ENCODE measurements around the gene NUCB2. TPM values are rescaled to one million over a fixed set of nuclear protein-coding genes. Genes with fewer than 3 reads are reported as not detected.

Gene NUCB2
- total and polyA plus RNA-seq, 2 of the 13 experiments (the other 11 are each of a cell fraction or from before 2014, with no cell fraction given), result 54.2 to 82.4 TPM

GRCh38 chr11:17276236-17277023 is at the start of gene NUCB2 (continued):
- TF ChIP-seq ZNF484 (CRISPR knock-in tag; IDR thresholded peaks at IDR 0.05; ENCODE audit: borderline replicate concordance, low read depth) (no peak), SMC3 (IDR thresholded peaks at IDR 0.05; ENCODE audit: low read length) (no peak), KDM5B (CRISPR knock-in tag; IDR thresholded peaks at IDR 0.05; ENCODE audit: borderline replicate concordance) (peak; percentile 67; the same call in 1 of the 2 replicates), ZNF883 (CRISPR knock-in tag; IDR thresholded peaks at IDR 0.05; ENCODE audit: not compliant biosample characterization) (peak; percentile 93), ZNF503 (CRISPR knock-in tag; IDR thresholded peaks at IDR 0.05) (no peak), TOPORS (CRISPR knock-in tag; IDR thresholded peaks at IDR 0.05) (no peak), SMAD9 (CRISPR knock-in tag; IDR thresholded peaks at IDR 0.05) (no peak; the same call in 1 of the 2 replicates), ISL2 (CRISPR knock-in tag; IDR thresholded peaks at IDR 0.05) (no peak), TBX2 (CRISPR knock-in tag; IDR thresholded peaks at IDR 0.05; ENCODE audit: borderline replicate concordance) (peak; percentile 37; the same call in 1 of the 2 replicates), ZBTB7B (CRISPR knock-in tag; IDR thresholded peaks at IDR 0.05) (0 out of 2 replicates have a peak, but pooled peaks have one; percentile 47), ZBTB43 (CRISPR knock-in tag; conservative IDR thresholded peaks at IDR 0.05) (peak; percentile 62), ZNF766 (CRISPR knock-in tag; IDR thresholded peaks at IDR 0.05; ENCODE audit: borderline replicate concordance) (no peak), KDM5A (IDR thresholded peaks at IDR 0.05; ENCODE audit: borderline replicate concordance, low read length) (no peak), SOX5 (CRISPR knock-in tag; IDR thresholded peaks at IDR 0.05; ENCODE audit: borderline replicate concordance) (no peak), ZNF263 (CRISPR knock-in tag; IDR thresholded peaks at IDR 0.05) (peak; percentile 66), PHF5A (CRISPR knock-in tag; IDR thresholded peaks at IDR 0.05; ENCODE audit: low read depth, unreplicated experiment) (no peak), GATA4 (IDR thresholded peaks at IDR 0.05; ENCODE audit: borderline replicate concordance, low read depth) (no peak), ZFY (CRISPR knock-in tag; IDR thresholded peaks at IDR 0.05) (peak; percentile 95), ZIK1 (CRISPR knock-in tag; IDR thresholded peaks at IDR 0.05; ENCODE audit: borderline replicate concordance, low read depth) (peak; percentile 87; the same call in 1 of the 2 replicates), ZNF44 (CRISPR knock-in tag; IDR thresholded peaks at IDR 0.05) (0 out of 2 replicates have a peak, but pooled peaks have one; percentile 58), HES4 (CRISPR knock-in tag; IDR thresholded peaks at IDR 0.05; ENCODE audit: borderline replicate concordance) (no peak; the same call in 1 of the 2 replicates), ZSCAN29 (CRISPR knock-in tag; conservative IDR thresholded peaks at IDR 0.05) (peak; percentile 80; the same call in 1 of the 2 replicates), ZNF367 (CRISPR knock-in tag; IDR thresholded peaks at IDR 0.05; ENCODE audit: borderline replicate concordance) (peak; percentile 31; the same call in 1 of the 2 replicates), MYPOP (CRISPR knock-in tag; IDR thresholded peaks at IDR 0.05) (peak; percentile 98), RFX1 (IDR thresholded peaks at IDR 0.05) (peak; percentile 97), CBX2 (IDR thresholded peaks at IDR 0.05; ENCODE audit: low read depth, low read length) (no peak), CBX2 (CRISPR knock-in tag; IDR thresholded peaks at IDR 0.05; ENCODE audit: low read depth) (no peak), BCL6 (CRISPR knock-in tag; IDR thresholded peaks at IDR 0.05) (no peak)
